HCT116 (cell line): ENCODE results near the gene TRRAP. TPM values are rescaled to one million over a fixed set of nuclear protein-coding genes. Genes with fewer than 3 reads are reported as not detected.

ENCODE experiments used
- ATAC-seq: fragments of 200-7000 bp; cut with Tn5 transposase; 2 replicates; pipeline ENCODE4 v1.9.1; 2020; ENCODE audit warnings: mild to moderate bottlenecking, moderate library complexity
- BruUV-seq: library from RNA; stranded (reverse); fragments of 400-500 nt; replicated peaks from 2 replicates; lab custom pipeline; 2021; lab: Mats Ljungman, UMichigan
- CTCF ChIA-PET: fragments of 300-600 bp; sonication (Branson Sonifier 250); formaldehyde crosslinking; loops from one replicate; lab custom pipeline; 2021; ENCODE audit warnings: antibody characterized with exemption; lab: Charles Lee
- POLR2A ChIA-PET: fragments of 300-600, 350-600 bp; sonication (Branson Sonifier 250); formaldehyde crosslinking; loops from one replicate; lab custom pipeline; 2021; ENCODE audit warnings: antibody characterized with exemption; lab: Charles Lee
- RAD21 ChIA-PET, 2 experiments: fragments of 300-600 bp; sonication (Branson Sonifier 250); formaldehyde crosslinking; loops; one replicate each; lab custom pipeline; 2023; ENCODE audit warnings: low total read pairs in 2 of 2; ENCODE audit not compliant: uncharacterized antibody in 2 of 2, unreplicated experiment in 2 of 2, low non-redundant PET in 1 of 2; lab: Charles Lee
- DNase-seq: peaks from one replicate; pipeline ENCODE4 v3.0.0-alpha.2; 2010; ENCODE audit warnings: low read depth, low spot score
- H2AFZ ChIP-seq: fragments of 200-600 bp; shearing (Covaris generic), sonication (generic); 2 replicates; pipeline ENCODE4 v1.6.1; 2017; ENCODE audit warnings: low read depth, mixed run types, mixed read lengths, antibody characterized with exemption, low read length; ENCODE audit not compliant: poor library complexity, severe bottlenecking
- H3K27ac ChIP-seq: 2 replicates; pipeline ENCODE4 v1.5.1; 2012; ENCODE audit warnings: low read depth, low read length
- H3K27me3 ChIP-seq: fragments of 200-600 bp; sonication (generic); 2 replicates; pipeline ENCODE4 v1.6.1; 2016; ENCODE audit warnings: mixed run types, low read length, mixed read lengths; ENCODE audit not compliant: insufficient read depth
- H3K36me3 ChIP-seq, 2 experiments: fragments of 200-500 bp in 1 of 2; fragments of 200-600 bp in 1 of 2; sonication (Bioruptor generic) in 1 of 2; sonication (generic) in 1 of 2; 2 replicates each; pipeline versions ENCODE4 v1.5.1 to v1.6.1; 2014 to 2016; ENCODE audit warnings: low read length in 2 of 2, inconsistent platforms in 1 of 2, mixed read lengths in 1 of 2, mixed run types in 1 of 2; ENCODE audit not compliant: insufficient read depth in 2 of 2, control insufficient read depth in 1 of 2
- H3K4me1 ChIP-seq, 2 experiments: fragments of 200-600 bp in 1 of 2; sonication (generic) in 1 of 2; 2 replicates each; pipeline versions ENCODE4 v1.5.1 to v1.6.1; 2012 to 2017; ENCODE audit warnings: low read length in 2 of 2, inconsistent platforms in 1 of 2, mild to moderate bottlenecking in 1 of 2, mixed read lengths in 1 of 2, mixed run types in 1 of 2, moderate library complexity in 1 of 2; ENCODE audit not compliant: insufficient read depth in 2 of 2, control insufficient read depth in 1 of 2
- H3K4me2 ChIP-seq: fragments of 200-600 bp; sonication (generic); 2 replicates; pipeline ENCODE4 v1.6.1; 2017; ENCODE audit warnings: mixed run types, low read length, mixed read lengths
- H3K4me3 ChIP-seq, 2 experiments: fragments of 200-600 bp in 1 of 2; sonication (generic) in 1 of 2; replicated peaks in 1 of 2; 2 replicates each; pipeline ENCODE4 v1.5.1; 2011 to 2016; ENCODE audit warnings: low read length in 2 of 2, control low read depth in 1 of 2, low read depth in 1 of 2, mild to moderate bottlenecking in 1 of 2, mixed read lengths in 1 of 2, mixed run types in 1 of 2
- H3K79me2 ChIP-seq: fragments of 200-600 bp; sonication (generic); 2 replicates; pipeline ENCODE4 v1.6.1; 2017; ENCODE audit warnings: mild to moderate bottlenecking, mixed run types, low read length, moderate library complexity, mixed read lengths; ENCODE audit not compliant: insufficient read depth
- H3K9ac ChIP-seq: fragments of 200-600 bp; sonication (generic); 2 replicates; pipeline ENCODE4 v1.6.1; 2016; ENCODE audit warnings: low read length, mixed read lengths
- H3K9me2 ChIP-seq: fragments of 200-600 bp; sonication (generic), shearing (Covaris generic); 2 replicates; pipeline ENCODE4 v1.6.1; 2017; ENCODE audit warnings: mixed run types, mild to moderate bottlenecking, moderate library complexity; ENCODE audit not compliant: insufficient read depth
- H3K9me3 ChIP-seq, 2 experiments: fragments of 200-500 bp in 1 of 2; fragments of 200-600 bp in 1 of 2; sonication (Bioruptor generic) in 1 of 2; sonication (generic) in 1 of 2; 2 replicates each; pipeline ENCODE4 v1.6.1; 2014 to 2017; ENCODE audit warnings: low read length in 2 of 2, mixed read lengths in 2 of 2, inconsistent platforms in 1 of 2, low read depth in 1 of 2, mild to moderate bottlenecking in 1 of 2, mixed run types in 1 of 2, moderate library complexity in 1 of 2; ENCODE audit not compliant: control insufficient read depth in 1 of 2, insufficient read depth in 1 of 2
- H4K20me1 ChIP-seq: fragments of 200-600 bp; sonication (generic), shearing (Covaris generic); 2 replicates; pipeline ENCODE4 v1.6.1; 2017; ENCODE audit warnings: mixed run types, mild to moderate bottlenecking, moderate library complexity; ENCODE audit not compliant: insufficient read depth
- CBX3 ChIP-seq: IDR thresholded peaks from 2 replicates; pipeline ENCODE4 v1.6.1; 2012; ENCODE audit warnings: low read depth
- CEBPB ChIP-seq: IDR thresholded peaks from 2 replicates; pipeline ENCODE4 v1.6.1; 2012; ENCODE audit warnings: low read depth
- CTCF ChIP-seq, 3 experiments: fragments of 200-600 bp in 1 of 3; sonication (generic) in 1 of 3; IDR thresholded peaks in 2 of 3; conservative IDR thresholded peaks in 1 of 3; 2 replicates each; pipeline ENCODE4 v1.5.1; 2012 to 2017; ENCODE audit warnings: low read depth in 2 of 3, low read length in 2 of 3, antibody characterized with exemption in 1 of 3, borderline replicate concordance in 1 of 3, control low read depth in 1 of 3, mild to moderate bottlenecking in 1 of 3, mixed read lengths in 1 of 3, mixed run types in 1 of 3, moderate library complexity in 1 of 3; ENCODE audit not compliant: insufficient read depth in 1 of 3
- EGR1 ChIP-seq: IDR thresholded peaks from 2 replicates; pipeline ENCODE4 v1.6.1; 2012; ENCODE audit warnings: low read depth
- ELF1 ChIP-seq: IDR thresholded peaks from 2 replicates; pipeline ENCODE4 v1.6.1; 2012; ENCODE audit warnings: low read depth, borderline replicate concordance
- EZH2phosphoT487 ChIP-seq: fragments of 200-600 bp; IDR thresholded peaks from 2 replicates; pipeline ENCODE4 v1.6.1; 2018; ENCODE audit warnings: antibody characterized with exemption, borderline replicate concordance
- JUND ChIP-seq: IDR thresholded peaks from 2 replicates; pipeline ENCODE4 v1.6.1; 2012
- MAX ChIP-seq: IDR thresholded peaks from 2 replicates; pipeline ENCODE4 v1.6.1; 2012
- POLR2A ChIP-seq: IDR thresholded peaks from 2 replicates; pipeline ENCODE4 v1.7.0; 2011; ENCODE audit warnings: borderline replicate concordance; ENCODE audit not compliant: insufficient read depth, insufficient read length; ENCODE audit errors: extremely low read depth
- POLR2AphosphoS5 ChIP-seq: IDR thresholded peaks from 2 replicates; pipeline ENCODE4 v1.6.1; 2011; ENCODE audit warnings: mild to moderate bottlenecking, low read depth, low read length, moderate library complexity
- RAD21 ChIP-seq: IDR thresholded peaks from 2 replicates; pipeline ENCODE4 v1.6.1; 2012; ENCODE audit warnings: low read depth, mild to moderate bottlenecking
- SIN3A ChIP-seq: IDR thresholded peaks from 2 replicates; pipeline ENCODE4 v1.6.1; 2012; ENCODE audit warnings: low read depth
- SP1 ChIP-seq: IDR thresholded peaks from 2 replicates; pipeline ENCODE4 v1.6.1; 2012; ENCODE audit warnings: low read depth
- SRF ChIP-seq: IDR thresholded peaks from 2 replicates; pipeline ENCODE4 v1.6.1; 2012; ENCODE audit warnings: low read depth
- TCF7L2 ChIP-seq: IDR thresholded peaks from 2 replicates; pipeline ENCODE4 v1.7.0; 2011; ENCODE audit warnings: borderline replicate concordance, inconsistent platforms; ENCODE audit not compliant: insufficient read depth, insufficient read length; ENCODE audit errors: extremely low read depth
- YY1 ChIP-seq: IDR thresholded peaks from 2 replicates; pipeline ENCODE4 v1.6.1; 2011; ENCODE audit warnings: low read length, low read depth, moderate library complexity, mild to moderate bottlenecking; ENCODE audit not compliant: insufficient replicate concordance; ENCODE audit errors: extremely low read depth
- ZNF274 ChIP-seq: fragments of 200-500 bp; sonication (Bioruptor generic); IDR thresholded peaks from 2 replicates; pipeline ENCODE4 v1.6.1; 2014; ENCODE audit warnings: mild to moderate bottlenecking, low read depth, low read length, inconsistent platforms
- intact Hi-C: fragments of 100-400 bp; cut with micrococcal nuclease; formaldehyde crosslinking; loops from 2 replicates; pipeline ENCODE4 v1.10.0; 2022
- total RNA-seq: library from RNA; stranded (reverse); gene quantifications from one replicate; pipeline ENCODE4 v1.2.1, GENCODE V29; 2021; ENCODE audit not compliant: unreplicated experiment
- TF ChIP-seq, protein P1 (sequence below): IDR thresholded peaks from 2 replicates; pipeline ENCODE4 v1.6.1; 2012; ENCODE audit warnings: low read depth
- TF ChIP-seq, protein P2 (sequence below): IDR thresholded peaks from 2 replicates; pipeline ENCODE4 v1.6.1; 2012

The TRRAP gene
- total RNA-seq, 1 experiment from 2014 or later, result 44.5 TPM

DNA sequence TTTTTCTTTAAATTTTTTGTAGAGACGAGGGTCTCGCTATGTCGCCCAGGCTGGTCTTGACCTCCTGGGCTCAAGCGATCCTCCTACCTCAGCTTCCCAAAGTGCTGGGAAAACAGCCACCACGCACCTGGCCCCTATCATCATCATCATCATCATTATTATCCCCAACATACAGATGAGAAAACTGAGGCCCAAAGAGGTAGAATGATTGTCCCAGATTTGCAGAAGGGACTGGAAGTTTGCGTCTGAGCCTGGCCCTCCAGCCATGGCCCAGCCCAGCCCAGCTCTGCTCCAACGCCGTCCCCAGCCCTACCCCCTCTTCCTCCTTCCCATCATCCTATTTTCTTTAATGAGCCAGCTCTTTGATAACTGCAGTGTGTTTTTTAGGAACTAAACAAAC, 43.4 kb upstream of the TRRAP start (continued):
- TF ChIP-seq, protein P1, sequence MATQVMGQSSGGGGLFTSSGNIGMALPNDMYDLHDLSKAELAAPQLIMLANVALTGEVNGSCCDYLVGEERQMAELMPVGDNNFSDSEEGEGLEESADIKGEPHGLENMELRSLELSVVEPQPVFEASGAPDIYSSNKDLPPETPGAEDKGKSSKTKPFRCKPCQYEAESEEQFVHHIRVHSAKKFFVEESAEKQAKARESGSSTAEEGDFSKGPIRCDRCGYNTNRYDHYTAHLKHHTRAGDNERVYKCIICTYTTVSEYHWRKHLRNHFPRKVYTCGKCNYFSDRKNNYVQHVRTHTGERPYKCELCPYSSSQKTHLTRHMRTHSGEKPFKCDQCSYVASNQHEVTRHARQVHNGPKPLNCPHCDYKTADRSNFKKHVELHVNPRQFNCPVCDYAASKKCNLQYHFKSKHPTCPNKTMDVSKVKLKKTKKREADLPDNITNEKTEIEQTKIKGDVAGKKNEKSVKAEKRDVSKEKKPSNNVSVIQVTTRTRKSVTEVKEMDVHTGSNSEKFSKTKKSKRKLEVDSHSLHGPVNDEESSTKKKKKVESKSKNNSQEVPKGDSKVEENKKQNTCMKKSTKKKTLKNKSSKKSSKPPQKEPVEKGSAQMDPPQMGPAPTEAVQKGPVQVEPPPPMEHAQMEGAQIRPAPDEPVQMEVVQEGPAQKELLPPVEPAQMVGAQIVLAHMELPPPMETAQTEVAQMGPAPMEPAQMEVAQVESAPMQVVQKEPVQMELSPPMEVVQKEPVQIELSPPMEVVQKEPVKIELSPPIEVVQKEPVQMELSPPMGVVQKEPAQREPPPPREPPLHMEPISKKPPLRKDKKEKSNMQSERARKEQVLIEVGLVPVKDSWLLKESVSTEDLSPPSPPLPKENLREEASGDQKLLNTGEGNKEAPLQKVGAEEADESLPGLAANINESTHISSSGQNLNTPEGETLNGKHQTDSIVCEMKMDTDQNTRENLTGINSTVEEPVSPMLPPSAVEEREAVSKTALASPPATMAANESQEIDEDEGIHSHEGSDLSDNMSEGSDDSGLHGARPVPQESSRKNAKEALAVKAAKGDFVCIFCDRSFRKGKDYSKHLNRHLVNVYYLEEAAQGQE, result no peak
- TF ChIP-seq EGR1, result no peak
- TF ChIP-seq RAD21, result no peak
- TF ChIP-seq, all 23 proteins: peak for 0

DNA sequence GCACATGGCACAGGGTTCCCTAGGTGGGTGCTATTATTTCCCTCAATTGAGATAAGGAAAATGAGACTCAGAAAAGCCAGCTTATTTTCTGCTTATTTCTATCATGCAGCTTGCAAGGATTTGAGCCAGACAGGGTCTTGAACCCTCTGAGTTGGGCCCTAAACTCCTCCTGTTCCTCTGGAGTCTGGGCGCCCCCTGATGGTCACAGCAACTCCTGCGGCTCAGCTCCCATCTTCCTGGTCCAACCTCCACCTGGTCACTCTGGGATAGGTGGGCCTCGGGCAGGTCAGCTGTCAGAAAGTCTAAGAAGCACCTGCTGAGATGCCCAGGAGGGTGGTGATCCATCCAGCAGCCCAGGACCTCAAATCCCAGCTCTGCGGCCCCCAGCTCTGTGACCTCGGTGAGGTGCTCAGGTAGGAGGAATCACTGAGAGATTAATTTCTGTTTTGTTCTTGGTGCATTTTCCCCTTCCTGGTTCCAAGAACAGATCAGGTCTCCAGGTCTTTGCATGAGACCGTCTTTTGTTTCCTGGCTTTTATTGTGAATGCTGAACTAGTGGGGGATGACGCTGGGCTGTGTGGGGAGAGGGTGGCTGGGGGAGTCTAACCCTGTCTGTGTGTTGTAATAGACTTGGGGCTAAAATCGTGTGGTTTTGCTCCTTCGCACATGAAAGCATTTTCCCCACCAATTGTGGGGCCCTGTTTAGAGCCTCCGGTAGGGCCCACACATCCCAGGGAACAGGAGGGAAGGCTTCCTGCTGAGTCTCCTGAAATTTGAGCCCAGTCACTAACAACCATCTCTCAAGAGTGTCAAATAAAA, 41.3 kb upstream of the TRRAP start:
- Histone ChIP-seq H3K4me1 (peaks cover 4 to 12% of the 10 kb centered on the region in 2 experiments; a peak in 2 of 4 replicates), H3K9me3 (no peaks in the 10 kb centered on the region), H3K9ac (no peak overlapping the region), H3K27me3 (no peaks in the 10 kb centered on the region), H4K20me1 (no peaks in the 10 kb centered on the region), H3K4me3 (no peak overlapping the region), H3K27ac (no peak overlapping the region), H3K36me3 (no peaks in the 10 kb centered on the region), H2AFZ (peak overlapping the region; percentile 37), H3K4me2 (0 out of 2 replicates have a peak overlapping the region, but pooled peaks have one; percentile 9), H3K9me2 (no peaks in the 10 kb centered on the region), H3K79me2 (no peaks in the 10 kb centered on the region)
- BruUV-seq, result no TSS peak
- ChIA-PET RAD21 (interaction anchor here in 1 of 2 experiments (0.6 to 0.7 kb wide), 2 partner anchors 223 to 282 kb away, joined by 4 to 6 read pairs; no protein-coding TSS in a partner anchor), POLR2A (interaction anchor here (1.0 to 1.2 kb wide), 2 partner anchors 15 to 416 kb away, joined by 6 read pairs; no protein-coding TSS in a partner anchor), CTCF (interaction anchor here (0.8 to 2.7 kb wide), 11 partner anchors 9 to 418 kb away, joined by 3 to 12 read pairs (median 4); no protein-coding TSS in a partner anchor)
- intact Hi-C loops, result loop anchor here (1.0 to 10.0 kb wide), 5 partner anchors 82 to 542 kb away; no protein-coding TSS in a partner anchor
- ATAC-seq (peak; percentile 87), DNase-seq (peak; percentile 59)
- TF ChIP-seq SRF, result no peak
- TF ChIP-seq ZNF274, result no peak
- no peak for TF ChIP-seq CBX3
- no peak for TF ChIP-seq YY1
- peak; percentile 93 to 97 (median 96) for TF ChIP-seq CTCF (IDR thresholded peaks at IDR 0.05 in 2 of 3, conservative IDR thresholded peaks at IDR 0.05 in 1 of 3; ENCODE audit: borderline replicate concordance in 1 of 3, insufficient read depth in 1 of 3, low read depth in 2 of 3, low read length in 2 of 3)
- no peak for TF ChIP-seq ELF1
- no peak for TF ChIP-seq POLR2A
- TF ChIP-seq, protein P2, sequence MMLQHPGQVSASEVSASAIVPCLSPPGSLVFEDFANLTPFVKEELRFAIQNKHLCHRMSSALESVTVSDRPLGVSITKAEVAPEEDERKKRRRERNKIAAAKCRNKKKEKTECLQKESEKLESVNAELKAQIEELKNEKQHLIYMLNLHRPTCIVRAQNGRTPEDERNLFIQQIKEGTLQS, result no peak
- no peak for TF ChIP-seq CEBPB
- TF ChIP-seq POLR2AphosphoS5, result no peak
- no peak for TF ChIP-seq SP1
- no peak for TF ChIP-seq EGR1
- no peak for TF ChIP-seq EZH2phosphoT487
- no peak for TF ChIP-seq SIN3A
- no peak for TF ChIP-seq JUND
- TF ChIP-seq RAD21, result peak; percentile 98
- no peak for TF ChIP-seq MAX
- TF ChIP-seq TCF7L2, result peak; percentile 30
